Activated naive CD8-positive, alpha-beta T cell treated with anti-CD3 and anti-CD28 coated beads for 36 hours (primary cell): Measurements from ENCODE around the gene TMEM30A. TPM values are rescaled to one million over a fixed set of nuclear protein-coding genes. Genes with fewer than 3 reads are reported as not detected.

Experiments
- DNase-seq: peaks from one replicate; pipeline ENCODE4 v3.0.0; 2021
- H3K27ac Mint-ChIP-seq: one replicate; pipeline ENCODE4 v1.8.0; 2022; ENCODE audit warnings: mild to moderate bottlenecking, moderate library complexity, mixed read lengths
- H3K27me3 Mint-ChIP-seq: one replicate; pipeline ENCODE4 v1.8.0; 2022; ENCODE audit warnings: mild to moderate bottlenecking, mixed read lengths
- H3K36me3 Mint-ChIP-seq: one replicate; pipeline ENCODE4 v1.8.0; 2021; ENCODE audit warnings: mild to moderate bottlenecking, mixed read lengths
- H3K4me1 Mint-ChIP-seq: one replicate; pipeline ENCODE4 v1.8.0; 2021; ENCODE audit warnings: mixed read lengths
- H3K4me3 Mint-ChIP-seq: one replicate; pipeline ENCODE4 v1.8.0; 2022; ENCODE audit warnings: mild to moderate bottlenecking, moderate library complexity, mixed read lengths
- H3K9me3 Mint-ChIP-seq: one replicate; pipeline ENCODE4 v1.8.0; 2022; ENCODE audit warnings: mixed read lengths
- total RNA-seq, 2 experiments: library from RNA; stranded (reverse); gene quantifications; one replicate each; pipeline ENCODE4 v1.2.3, GENCODE V29; 2021

TMEM30A gene
- total RNA-seq, 2 experiments from 2014 or later, result 38.8 to 40.4 TPM

- H3K4me1 Mint-ChIP-seq, result no peaks in the 10 kb centered on the region
- H3K36me3 Mint-ChIP-seq, result peaks cover 15% of the 10 kb centered on the region
- no peak overlapping the region for H3K4me3 Mint-ChIP-seq
- no peaks in the 10 kb centered on the region for H3K27me3 Mint-ChIP-seq
- no peak overlapping the region for H3K27ac Mint-ChIP-seq
- no peaks in the 10 kb centered on the region for H3K9me3 Mint-ChIP-seq
- DNase-seq, result no peak
These were observed 27.1 kb downstream of the TMEM30A start for GRCh38 chr6:75257343-75258087.

GRCh38 chr6:75250552-75250951, 34.0 kb downstream of the TMEM30A start:
- Mint-ChIP-seq H3K4me3 (no peak overlapping the region), H3K27me3 (peaks cover 19% of the 10 kb centered on the region), H3K4me1 (no peaks in the 10 kb centered on the region), H3K36me3 (peaks cover 6% of the 10 kb centered on the region), H3K27ac (no peak overlapping the region), H3K9me3 (no peaks in the 10 kb centered on the region)
- no peak for DNase-seq

- Mint-ChIP-seq H3K9me3 (no peaks in the 10 kb centered on the region), H3K4me3 (no peak overlapping the region), H3K4me1 (no peaks in the 10 kb centered on the region), H3K36me3 (peaks cover 5% of the 10 kb centered on the region), H3K27ac (no peak overlapping the region), H3K27me3 (peaks cover 21% of the 10 kb centered on the region)
- no peak for DNase-seq
These were observed 34.8 kb downstream of the TMEM30A start for GRCh38 chr6:75249837-75250236.

- Mint-ChIP-seq H3K36me3 (peaks cover 9% of the 10 kb centered on the region), H3K27ac (no peak overlapping the region), H3K27me3 (peaks cover 21% of the 10 kb centered on the region), H3K4me3 (no peak overlapping the region), H3K9me3 (no peaks in the 10 kb centered on the region), H3K4me1 (peaks cover 7% of the 10 kb centered on the region)
- no peak for DNase-seq
These were observed 38.2 kb downstream of the TMEM30A start for GRCh38 chr6:75246386-75246785.

GRCh38 chr6:75244063-75244584, 40.5 kb downstream of the TMEM30A start:
- Mint-ChIP-seq H3K4me3 (peak overlapping the region; percentile 89), H3K36me3 (peaks cover 25% of the 10 kb centered on the region), H3K4me1 (peaks cover 12% of the 10 kb centered on the region), H3K9me3 (no peaks in the 10 kb centered on the region), H3K27me3 (peaks cover 21% of the 10 kb centered on the region), H3K27ac (peak overlapping the region; percentile 98)
- DNase-seq, result no peak

GRCh38 chr6:75243333-75244062, 41.1 kb downstream of the TMEM30A start, which contains the start of gene COX7A2:
Gene COX7A2 (minus strand): TSS chr6:75243801. CDS start chr6:75243734, 67 bp downstream.
- no peaks in the 10 kb centered on the region for H3K9me3 Mint-ChIP-seq
- H3K27me3 Mint-ChIP-seq, result peaks cover 21% of the 10 kb centered on the region
- H3K4me1 Mint-ChIP-seq, result peaks cover 12% of the 10 kb centered on the region
- peak within 1 kb of the TSS; percentile 98 for H3K27ac Mint-ChIP-seq
- peak; percentile 83 for DNase-seq
- peak within 1 kb of the TSS; percentile 89 for H3K4me3 Mint-ChIP-seq
- H3K36me3 Mint-ChIP-seq, result peaks cover 29% of the 10 kb centered on the region

- Mint-ChIP-seq H3K4me1 (peaks cover 10% of the 10 kb centered on the region), H3K9me3 (no peaks in the 10 kb centered on the region), H3K36me3 (peaks cover 33% of the 10 kb centered on the region), H3K27me3 (no peaks in the 10 kb centered on the region), H3K27ac (no peak overlapping the region), H3K4me3 (no peak overlapping the region)
- DNase-seq, result no peak
These were observed 48.0 kb downstream of the TMEM30A start for GRCh38 chr6:75236630-75237029.

GRCh38 chr6:75235271-75235670, 49.3 kb downstream of the TMEM30A start:
- H3K27me3 Mint-ChIP-seq, result no peaks in the 10 kb centered on the region
- no peak overlapping the region for H3K4me3 Mint-ChIP-seq
- no peaks in the 10 kb centered on the region for H3K9me3 Mint-ChIP-seq
- DNase-seq, result no peak
- peaks cover 25% of the 10 kb centered on the region for H3K36me3 Mint-ChIP-seq
- no peak overlapping the region for H3K27ac Mint-ChIP-seq
- peaks cover 4% of the 10 kb centered on the region for H3K4me1 Mint-ChIP-seq

GRCh38 chr6:75234126-75234865, 50.3 kb downstream of the TMEM30A start:
- no peaks in the 10 kb centered on the region for H3K27me3 Mint-ChIP-seq
- peaks cover 4% of the 10 kb centered on the region for H3K4me1 Mint-ChIP-seq
- peaks cover 17% of the 10 kb centered on the region for H3K36me3 Mint-ChIP-seq
- H3K27ac Mint-ChIP-seq, result no peak overlapping the region
- no peak for DNase-seq
- no peak overlapping the region for H3K4me3 Mint-ChIP-seq
- H3K9me3 Mint-ChIP-seq, result no peaks in the 10 kb centered on the region

GRCh38 chr6:75233092-75233615, 51.4 kb downstream of the TMEM30A start:
- no peaks in the 10 kb centered on the region for H3K27me3 Mint-ChIP-seq
- H3K27ac Mint-ChIP-seq, result no peak overlapping the region
- H3K4me1 Mint-ChIP-seq, result peaks cover 4% of the 10 kb centered on the region
- H3K4me3 Mint-ChIP-seq, result no peak overlapping the region
- DNase-seq, result no peak
- H3K36me3 Mint-ChIP-seq, result peaks cover 11% of the 10 kb centered on the region
- no peaks in the 10 kb centered on the region for H3K9me3 Mint-ChIP-seq

GRCh38 chr6:75230484-75231325, 53.9 kb downstream of the TMEM30A start:
- no peak for DNase-seq

GRCh38 chr6:75224303-75224926, 60.2 kb downstream of the TMEM30A start:
- Mint-ChIP-seq H3K4me1 (peaks cover 2% of the 10 kb centered on the region), H3K27me3 (peaks cover 13% of the 10 kb centered on the region), H3K4me3 (no peak overlapping the region), H3K27ac (no peak overlapping the region), H3K9me3 (no peaks in the 10 kb centered on the region), H3K36me3 (no peaks in the 10 kb centered on the region)
- no peak for DNase-seq

More at GRCh38 chr6:75230484-75231325, 53.9 kb downstream of the TMEM30A start:
- Mint-ChIP-seq H3K27me3 (no peaks in the 10 kb centered on the region), H3K27ac (no peak overlapping the region), H3K4me3 (no peak overlapping the region), H3K9me3 (no peaks in the 10 kb centered on the region), H3K36me3 (no peaks in the 10 kb centered on the region), H3K4me1 (peaks cover 2% of the 10 kb centered on the region)

GRCh38 chr6:75223428-75223827, 61.2 kb downstream of the TMEM30A start:
- Mint-ChIP-seq H3K27me3 (peaks cover 13% of the 10 kb centered on the region), H3K4me3 (no peak overlapping the region), H3K36me3 (no peaks in the 10 kb centered on the region)

GRCh38 chr6:75222261-75222660, 62.3 kb downstream of the TMEM30A start:
- Mint-ChIP-seq H3K4me1 (peaks cover 2% of the 10 kb centered on the region), H3K27ac (no peak overlapping the region), H3K9me3 (no peaks in the 10 kb centered on the region), H3K27me3 (peaks cover 23% of the 10 kb centered on the region), H3K36me3 (no peaks in the 10 kb centered on the region), H3K4me3 (no peak overlapping the region)
- no peak for DNase-seq

More at GRCh38 chr6:75223428-75223827, 61.2 kb downstream of the TMEM30A start:
- no peak overlapping the region for H3K27ac Mint-ChIP-seq
- DNase-seq, result no peak
- H3K4me1 Mint-ChIP-seq, result peaks cover 2% of the 10 kb centered on the region
- H3K9me3 Mint-ChIP-seq, result no peaks in the 10 kb centered on the region
